WTC11 (cell line): ENCODE results near the gene TSKU. TPM values are rescaled to one million over a fixed set of nuclear protein-coding genes. Genes with fewer than 3 reads are reported as not detected.
"Not testable (repeated sequence)": the region's sequence is repeated elsewhere in the genome, so short reads cannot be mapped to it uniquely, and the experiment has no call there.

Experiments
- ATAC-seq: fragments of 200-7000 bp; cut with Tn5 transposase; 2 replicates; pipeline ENCODE4 v1.10.0; 2021; ENCODE audit warnings: mild to moderate bottlenecking, moderate library complexity
- CTCF ChIA-PET: fragments of 300-600 bp; sonication (Branson Sonifier 250); formaldehyde crosslinking; loops from one replicate; lab custom pipeline; 2021; ENCODE audit warnings: antibody characterized with exemption; lab: Charles Lee
- POLR2A ChIA-PET: fragments of 350-600 bp; sonication (Branson Sonifier 250); formaldehyde crosslinking; loops from one replicate; lab custom pipeline; 2021; ENCODE audit warnings: antibody characterized with exemption; lab: Charles Lee
- DNase-seq: peaks from one replicate; pipeline ENCODE4 v3.0.0; 2021; ENCODE audit warnings: low spot score
- H3K27ac Mint-ChIP-seq: 2 replicates; pipeline ENCODE4 v1.8.0; 2021; ENCODE audit warnings: mixed read lengths
- H3K27me3 Mint-ChIP-seq: 2 replicates; pipeline ENCODE4 v1.8.0; 2021; ENCODE audit warnings: low read depth, mild to moderate bottlenecking, moderate library complexity, mixed read lengths
- H3K36me3 Mint-ChIP-seq: 2 replicates; pipeline ENCODE4 v1.8.0; 2021; ENCODE audit warnings: mixed read lengths
- H3K4me1 Mint-ChIP-seq: 2 replicates; pipeline ENCODE4 v1.8.0; 2022; ENCODE audit warnings: mixed read lengths
- H3K4me3 Mint-ChIP-seq: 2 replicates; pipeline ENCODE4 v1.8.0; 2021; ENCODE audit warnings: mild to moderate bottlenecking, moderate library complexity, mixed read lengths
- H3K9me3 Mint-ChIP-seq: 2 replicates; pipeline ENCODE4 v1.8.0; 2021; ENCODE audit warnings: mixed read lengths
- CBFB ChIP-seq: sonication (generic); formaldehyde crosslinking; IDR thresholded peaks from 2 replicates; pipeline ENCODE4 v1.8.1; 2022; ENCODE audit warnings: mild to moderate bottlenecking, low read depth, missing genetic modification reagents
- CREB1 ChIP-seq: sonication (generic); formaldehyde crosslinking; IDR thresholded peaks from 2 replicates; pipeline ENCODE4 v1.8.0; 2023; ENCODE audit warnings: mild to moderate bottlenecking, missing genetic modification reagents
- ESRRA ChIP-seq: sonication (generic); formaldehyde crosslinking; IDR thresholded peaks from 2 replicates; pipeline ENCODE4 v1.8.1; 2022; ENCODE audit warnings: mild to moderate bottlenecking, missing genetic modification reagents, borderline replicate concordance
- ETV6 ChIP-seq: sonication (generic); formaldehyde crosslinking; IDR thresholded peaks from 2 replicates; pipeline ENCODE4 v1.8.1; 2022; ENCODE audit warnings: mild to moderate bottlenecking, missing genetic modification reagents
- FOXP1 ChIP-seq: sonication (generic); formaldehyde crosslinking; IDR thresholded peaks from 2 replicates; pipeline ENCODE4 v1.8.0; 2022; ENCODE audit warnings: missing genetic modification reagents, mild to moderate bottlenecking, moderate library complexity, borderline replicate concordance
- HMGA2 ChIP-seq: fragments of 250-450 bp; sonication (Bioruptor Pico); IDR thresholded peaks from 2 replicates; pipeline ENCODE4 v1.4.0; 2021; ENCODE audit warnings: mild to moderate bottlenecking, moderate library complexity
- IRF2 ChIP-seq: sonication (generic); formaldehyde crosslinking; IDR thresholded peaks from 2 replicates; pipeline ENCODE4 v1.8.0; 2022; ENCODE audit warnings: low read depth, missing genetic modification reagents, borderline replicate concordance
- MYBL2 ChIP-seq: sonication (generic); formaldehyde crosslinking; IDR thresholded peaks from 2 replicates; pipeline ENCODE4 v1.8.1; 2023; ENCODE audit warnings: mild to moderate bottlenecking, moderate library complexity, missing genetic modification reagents
- NR2C2 ChIP-seq: sonication (generic); formaldehyde crosslinking; IDR thresholded peaks from 2 replicates; pipeline ENCODE4 v1.8.0; 2022; ENCODE audit warnings: mild to moderate bottlenecking, missing genetic modification reagents
- OVOL2 ChIP-seq: fragments of 250-450 bp; sonication (Bioruptor Pico); IDR thresholded peaks from 2 replicates; pipeline ENCODE4 v1.9.0; 2021; ENCODE audit warnings: mild to moderate bottlenecking, borderline replicate concordance
- SOX15 ChIP-seq: fragments of 250-450 bp; sonication (Bioruptor Pico); IDR thresholded peaks from 2 replicates; pipeline ENCODE4 v1.9.0; 2021; ENCODE audit warnings: mild to moderate bottlenecking
- USF2 ChIP-seq: sonication (generic); formaldehyde crosslinking; IDR thresholded peaks from 2 replicates; pipeline ENCODE4 v1.8.1; 2023; ENCODE audit warnings: mild to moderate bottlenecking, missing genetic modification reagents, moderate library complexity
- ZNF138 ChIP-seq: sonication (generic); formaldehyde crosslinking; conservative IDR thresholded peaks from 2 replicates; pipeline ENCODE4 v1.8.1; 2022; ENCODE audit warnings: mild to moderate bottlenecking, moderate library complexity, missing genetic modification reagents
- ZNF396 ChIP-seq: fragments of 250-450 bp; sonication (Bioruptor Pico); IDR thresholded peaks from 2 replicates; pipeline ENCODE4 v1.8.0; 2021; ENCODE audit warnings: mild to moderate bottlenecking, moderate library complexity, borderline replicate concordance
- ZNF416 ChIP-seq: fragments of 250-450 bp; sonication (Bioruptor Pico); IDR thresholded peaks from 2 replicates; pipeline ENCODE4 v1.9.0; 2021; ENCODE audit warnings: mild to moderate bottlenecking, inconsistent platforms
- ZNF671 ChIP-seq: fragments of 250-450 bp; sonication (Bioruptor Pico); IDR thresholded peaks from 2 replicates; pipeline ENCODE4 v1.8.0; 2021; ENCODE audit warnings: mild to moderate bottlenecking
- total RNA-seq: library from RNA; stranded (reverse); gene quantifications from 3 replicates; pipeline ENCODE4 v1.2.3, GENCODE V29; 2021
- TF ChIP-seq, protein P1 (sequence below): sonication (generic); formaldehyde crosslinking; IDR thresholded peaks from 2 replicates; pipeline ENCODE4 v1.8.0; 2023; ENCODE audit warnings: missing genetic modification reagents
- TF ChIP-seq, protein P2 (sequence below): sonication (generic); formaldehyde crosslinking; IDR thresholded peaks from 2 replicates; pipeline ENCODE4 v1.8.0; 2022; ENCODE audit warnings: mild to moderate bottlenecking, missing genetic modification reagents
- TF ChIP-seq, protein P3 (sequence below): sonication (generic); formaldehyde crosslinking; conservative IDR thresholded peaks from 2 replicates; pipeline ENCODE4 v1.8.1; 2023; ENCODE audit warnings: mild to moderate bottlenecking, low read depth, missing genetic modification reagents, moderate library complexity
- TF ChIP-seq, protein P4 (sequence below): sonication (generic); formaldehyde crosslinking; IDR thresholded peaks from 2 replicates; pipeline ENCODE4 v1.8.0; 2022; ENCODE audit warnings: mild to moderate bottlenecking, missing genetic modification reagents
- TF ChIP-seq, protein P5 (sequence below): sonication (generic); formaldehyde crosslinking; IDR thresholded peaks from 2 replicates; pipeline ENCODE4 v1.8.1; 2022; ENCODE audit warnings: low read depth, mild to moderate bottlenecking, moderate library complexity, missing genetic modification reagents, borderline replicate concordance
- TF ChIP-seq, protein P6 (sequence below): sonication (generic); formaldehyde crosslinking; IDR thresholded peaks from 2 replicates; pipeline ENCODE4 v1.8.1; 2022; ENCODE audit warnings: missing genetic modification reagents, borderline replicate concordance

Gene TSKU
- total RNA-seq, 1 experiment from 2014 or later, result 30.3 TPM

GRCh38 chr11:76814414-76814813, 31.3 kb downstream of the TSKU start:
- Mint-ChIP-seq H3K27ac (no peak overlapping the region), H3K4me3 (no peak overlapping the region), H3K27me3 (peaks cover 9% of the 10 kb centered on the region), H3K36me3 (peaks cover 55% of the 10 kb centered on the region), H3K4me1 (peaks cover 6% of the 10 kb centered on the region), H3K9me3 (peaks cover 65% of the 10 kb centered on the region)
- no peak for ATAC-seq
- CTCF ChIA-PET, result no interaction called here
- POLR2A ChIA-PET, result no interaction called here
- TF ChIP-seq ZNF138 (CRISPR knock-in tag), result no peak
- TF ChIP-seq, protein P1, sequence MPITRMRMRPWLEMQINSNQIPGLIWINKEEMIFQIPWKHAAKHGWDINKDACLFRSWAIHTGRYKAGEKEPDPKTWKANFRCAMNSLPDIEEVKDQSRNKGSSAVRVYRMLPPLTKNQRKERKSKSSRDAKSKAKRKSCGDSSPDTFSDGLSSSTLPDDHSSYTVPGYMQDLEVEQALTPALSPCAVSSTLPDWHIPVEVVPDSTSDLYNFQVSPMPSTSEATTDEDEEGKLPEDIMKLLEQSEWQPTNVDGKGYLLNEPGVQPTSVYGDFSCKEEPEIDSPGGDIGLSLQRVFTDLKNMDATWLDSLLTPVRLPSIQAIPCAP (CRISPR knock-in tag), result no peak
- TF ChIP-seq IRF2 (CRISPR knock-in tag), result no peak
- no peak for TF ChIP-seq CBFB
- TF ChIP-seq HMGA2 (CRISPR knock-in tag), result no peak
- no peak for TF ChIP-seq ZNF396 (CRISPR knock-in tag)
- TF ChIP-seq, protein P2, sequence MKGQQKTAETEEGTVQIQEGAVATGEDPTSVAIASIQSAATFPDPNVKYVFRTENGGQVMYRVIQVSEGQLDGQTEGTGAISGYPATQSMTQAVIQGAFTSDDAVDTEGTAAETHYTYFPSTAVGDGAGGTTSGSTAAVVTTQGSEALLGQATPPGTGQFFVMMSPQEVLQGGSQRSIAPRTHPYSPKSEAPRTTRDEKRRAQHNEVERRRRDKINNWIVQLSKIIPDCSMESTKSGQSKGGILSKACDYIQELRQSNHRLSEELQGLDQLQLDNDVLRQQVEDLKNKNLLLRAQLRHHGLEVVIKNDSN (CRISPR knock-in tag), result no peak
- TF ChIP-seq, protein P3, sequence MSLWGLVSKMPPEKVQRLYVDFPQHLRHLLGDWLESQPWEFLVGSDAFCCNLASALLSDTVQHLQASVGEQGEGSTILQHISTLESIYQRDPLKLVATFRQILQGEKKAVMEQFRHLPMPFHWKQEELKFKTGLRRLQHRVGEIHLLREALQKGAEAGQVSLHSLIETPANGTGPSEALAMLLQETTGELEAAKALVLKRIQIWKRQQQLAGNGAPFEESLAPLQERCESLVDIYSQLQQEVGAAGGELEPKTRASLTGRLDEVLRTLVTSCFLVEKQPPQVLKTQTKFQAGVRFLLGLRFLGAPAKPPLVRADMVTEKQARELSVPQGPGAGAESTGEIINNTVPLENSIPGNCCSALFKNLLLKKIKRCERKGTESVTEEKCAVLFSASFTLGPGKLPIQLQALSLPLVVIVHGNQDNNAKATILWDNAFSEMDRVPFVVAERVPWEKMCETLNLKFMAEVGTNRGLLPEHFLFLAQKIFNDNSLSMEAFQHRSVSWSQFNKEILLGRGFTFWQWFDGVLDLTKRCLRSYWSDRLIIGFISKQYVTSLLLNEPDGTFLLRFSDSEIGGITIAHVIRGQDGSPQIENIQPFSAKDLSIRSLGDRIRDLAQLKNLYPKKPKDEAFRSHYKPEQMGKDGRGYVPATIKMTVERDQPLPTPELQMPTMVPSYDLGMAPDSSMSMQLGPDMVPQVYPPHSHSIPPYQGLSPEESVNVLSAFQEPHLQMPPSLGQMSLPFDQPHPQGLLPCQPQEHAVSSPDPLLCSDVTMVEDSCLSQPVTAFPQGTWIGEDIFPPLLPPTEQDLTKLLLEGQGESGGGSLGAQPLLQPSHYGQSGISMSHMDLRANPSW (CRISPR knock-in tag), result no peak
- TF ChIP-seq SOX15, result no peak
- TF ChIP-seq ESRRA (CRISPR knock-in tag), result no peak
- no peak for TF ChIP-seq FOXP1 (CRISPR knock-in tag)
- no peak for DNase-seq

- H3K27me3 Mint-ChIP-seq, POLR2A ChIA-PET, CTCF ChIA-PET, H3K27ac Mint-ChIP-seq, H3K4me1 Mint-ChIP-seq, H3K4me3 Mint-ChIP-seq, ATAC-seq, DNase-seq: not testable (repeated sequence)
- H3K36me3 Mint-ChIP-seq, result peaks cover 65% of the 10 kb centered on the region
- H3K9me3 Mint-ChIP-seq, result peaks cover 74% of the 10 kb centered on the region
Observed at GRCh38 chr11:76815678-76816077, 32.5 kb downstream of the TSKU start.

DNA sequence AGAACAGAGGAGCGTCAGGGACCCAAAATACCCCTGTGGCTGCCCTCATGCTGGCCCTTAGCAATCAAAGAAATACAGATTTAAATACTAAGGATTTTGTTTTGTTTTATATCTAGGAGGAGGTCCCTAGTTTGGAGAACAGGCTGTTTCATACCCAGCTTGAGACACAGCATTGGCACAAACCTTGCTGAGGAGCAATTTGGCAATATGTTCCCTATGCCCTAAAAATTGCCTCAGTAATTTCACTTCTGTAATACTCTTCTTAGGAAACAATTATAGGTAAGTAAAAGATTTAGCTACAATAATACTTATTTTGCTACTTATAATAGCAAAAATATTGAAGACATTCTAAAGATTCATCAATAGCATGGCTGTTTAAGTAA, 37.0 kb downstream of the TSKU start:
- DNase-seq, result no peak
- POLR2A ChIA-PET, result no interaction called here
- peaks cover 20% of the 10 kb centered on the region for H3K4me1 Mint-ChIP-seq
- peaks cover 56% of the 10 kb centered on the region for H3K9me3 Mint-ChIP-seq
- H3K4me3 Mint-ChIP-seq, result no peak overlapping the region
- peaks cover 9% of the 10 kb centered on the region for H3K27me3 Mint-ChIP-seq
- CTCF ChIA-PET, result interaction anchor here (1.5 kb wide), 1 partner anchor 13 kb away, joined by 6 read pairs; no protein-coding TSS in a partner anchor
- no peak overlapping the region for H3K27ac Mint-ChIP-seq
- ATAC-seq, result no peak
- peaks cover 50% of the 10 kb centered on the region for H3K36me3 Mint-ChIP-seq
- no peak for TF ChIP-seq NR2C2 (CRISPR knock-in tag)
- TF ChIP-seq, protein P1 (CRISPR knock-in tag), result no peak
- TF ChIP-seq, protein P4, sequence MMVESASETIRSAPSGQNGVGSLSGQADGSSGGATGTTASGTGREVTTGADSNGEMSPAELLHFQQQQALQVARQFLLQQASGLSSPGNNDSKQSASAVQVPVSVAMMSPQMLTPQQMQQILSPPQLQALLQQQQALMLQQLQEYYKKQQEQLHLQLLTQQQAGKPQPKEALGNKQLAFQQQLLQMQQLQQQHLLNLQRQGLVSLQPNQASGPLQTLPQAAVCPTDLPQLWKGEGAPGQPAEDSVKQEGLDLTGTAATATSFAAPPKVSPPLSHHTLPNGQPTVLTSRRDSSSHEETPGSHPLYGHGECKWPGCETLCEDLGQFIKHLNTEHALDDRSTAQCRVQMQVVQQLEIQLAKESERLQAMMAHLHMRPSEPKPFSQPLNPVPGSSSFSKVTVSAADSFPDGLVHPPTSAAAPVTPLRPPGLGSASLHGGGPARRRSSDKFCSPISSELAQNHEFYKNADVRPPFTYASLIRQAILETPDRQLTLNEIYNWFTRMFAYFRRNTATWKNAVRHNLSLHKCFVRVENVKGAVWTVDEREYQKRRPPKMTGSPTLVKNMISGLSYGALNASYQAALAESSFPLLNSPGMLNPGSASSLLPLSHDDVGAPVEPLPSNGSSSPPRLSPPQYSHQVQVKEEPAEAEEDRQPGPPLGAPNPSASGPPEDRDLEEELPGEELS (CRISPR knock-in tag), result no peak
- TF ChIP-seq, protein P5, sequence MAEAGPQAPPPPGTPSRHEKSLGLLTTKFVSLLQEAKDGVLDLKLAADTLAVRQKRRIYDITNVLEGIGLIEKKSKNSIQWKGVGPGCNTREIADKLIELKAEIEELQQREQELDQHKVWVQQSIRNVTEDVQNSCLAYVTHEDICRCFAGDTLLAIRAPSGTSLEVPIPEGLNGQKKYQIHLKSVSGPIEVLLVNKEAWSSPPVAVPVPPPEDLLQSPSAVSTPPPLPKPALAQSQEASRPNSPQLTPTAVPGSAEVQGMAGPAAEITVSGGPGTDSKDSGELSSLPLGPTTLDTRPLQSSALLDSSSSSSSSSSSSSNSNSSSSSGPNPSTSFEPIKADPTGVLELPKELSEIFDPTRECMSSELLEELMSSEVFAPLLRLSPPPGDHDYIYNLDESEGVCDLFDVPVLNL, result no peak
- TF ChIP-seq ZNF416 (CRISPR knock-in tag), result no peak
- TF ChIP-seq ETV6 (CRISPR knock-in tag), result no peak
- no peak for TF ChIP-seq ZNF396 (CRISPR knock-in tag)
- TF ChIP-seq ZNF671, result no peak
- no peak for TF ChIP-seq MYBL2 (CRISPR knock-in tag)
- no peak for TF ChIP-seq OVOL2
- no peak for TF ChIP-seq CREB1 (CRISPR knock-in tag)
- TF ChIP-seq USF2 (CRISPR knock-in tag), result no peak
- TF ChIP-seq, protein P6, sequence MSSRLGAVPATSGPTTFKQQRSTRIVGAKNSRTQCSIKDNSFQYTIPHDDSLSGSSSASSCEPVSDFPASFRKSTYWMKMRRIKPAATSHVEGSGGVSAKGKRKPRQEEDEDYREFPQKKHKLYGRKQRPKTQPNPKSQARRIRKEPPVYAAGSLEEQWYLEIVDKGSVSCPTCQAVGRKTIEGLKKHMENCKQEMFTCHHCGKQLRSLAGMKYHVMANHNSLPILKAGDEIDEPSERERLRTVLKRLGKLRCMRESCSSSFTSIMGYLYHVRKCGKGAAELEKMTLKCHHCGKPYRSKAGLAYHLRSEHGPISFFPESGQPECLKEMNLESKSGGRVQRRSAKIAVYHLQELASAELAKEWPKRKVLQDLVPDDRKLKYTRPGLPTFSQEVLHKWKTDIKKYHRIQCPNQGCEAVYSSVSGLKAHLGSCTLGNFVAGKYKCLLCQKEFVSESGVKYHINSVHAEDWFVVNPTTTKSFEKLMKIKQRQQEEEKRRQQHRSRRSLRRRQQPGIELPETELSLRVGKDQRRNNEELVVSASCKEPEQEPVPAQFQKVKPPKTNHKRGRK (CRISPR knock-in tag), result no peak
